ENCODE data around the gene CD300H. TPM values are rescaled to one million over a fixed set of nuclear protein-coding genes. Genes with fewer than 3 reads are reported as not detected.

The CD300H gene
- total RNA-seq, 1 donor from 2014 or later: not detected

- no peak for TF ChIP-seq CTCF (IDR thresholded peaks at IDR 0.05)
- Histone ChIP-seq H3K4me1 (no peaks in the 10 kb centered on the region), H3K27me3 (no peaks in the 10 kb centered on the region), H3K36me3 (no peaks in the 10 kb centered on the region), H3K9me3 (no peaks in the 10 kb centered on the region), H3K4me3 (no peak overlapping the region), H3K27ac (no peak overlapping the region)
- intact Hi-C loops (cut with DNase I): no loop called here
- DNase-seq (ENCODE audit: low spot score in 2 of 2): peak in 1 of 2 donors; percentile 56
Measured at GRCh38 chr17:74524653-74525464, 42.5 kb downstream of the CD300H start.

DNA sequence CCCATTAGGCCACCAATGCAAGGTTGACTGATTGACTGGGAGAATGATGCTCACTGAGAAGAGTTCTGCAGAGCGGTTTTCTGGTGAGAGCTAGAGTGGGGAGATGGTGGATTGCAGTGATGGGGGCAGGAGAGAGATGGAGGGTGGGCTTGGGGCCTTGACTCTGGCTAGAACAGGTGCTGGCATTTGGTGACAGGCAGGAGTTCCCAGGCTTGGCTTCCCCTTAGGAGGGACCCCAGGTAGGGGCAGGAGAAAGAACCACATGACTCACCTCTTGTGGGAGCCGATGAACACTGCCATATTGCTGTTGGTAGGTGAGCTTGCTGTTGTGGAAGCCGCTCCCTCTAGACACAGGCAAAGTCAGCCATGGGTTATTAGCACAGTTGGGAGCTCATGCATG is 44.0 kb downstream of the CD300H start:
- no peaks in the 10 kb centered on the region for H3K27me3 ChIP-seq
- intact Hi-C loops (cut with DNase I): no loop called here
- H3K4me3 ChIP-seq: no peak overlapping the region
- no peaks in the 10 kb centered on the region for H3K36me3 ChIP-seq
- no peak for TF ChIP-seq CTCF (IDR thresholded peaks at IDR 0.05)
- H3K9me3 ChIP-seq: no peaks in the 10 kb centered on the region
- no peaks in the 10 kb centered on the region for H3K4me1 ChIP-seq
- no peak for DNase-seq (ENCODE audit: low spot score in 2 of 2)
- H3K27ac ChIP-seq: no peak overlapping the region

DNA sequence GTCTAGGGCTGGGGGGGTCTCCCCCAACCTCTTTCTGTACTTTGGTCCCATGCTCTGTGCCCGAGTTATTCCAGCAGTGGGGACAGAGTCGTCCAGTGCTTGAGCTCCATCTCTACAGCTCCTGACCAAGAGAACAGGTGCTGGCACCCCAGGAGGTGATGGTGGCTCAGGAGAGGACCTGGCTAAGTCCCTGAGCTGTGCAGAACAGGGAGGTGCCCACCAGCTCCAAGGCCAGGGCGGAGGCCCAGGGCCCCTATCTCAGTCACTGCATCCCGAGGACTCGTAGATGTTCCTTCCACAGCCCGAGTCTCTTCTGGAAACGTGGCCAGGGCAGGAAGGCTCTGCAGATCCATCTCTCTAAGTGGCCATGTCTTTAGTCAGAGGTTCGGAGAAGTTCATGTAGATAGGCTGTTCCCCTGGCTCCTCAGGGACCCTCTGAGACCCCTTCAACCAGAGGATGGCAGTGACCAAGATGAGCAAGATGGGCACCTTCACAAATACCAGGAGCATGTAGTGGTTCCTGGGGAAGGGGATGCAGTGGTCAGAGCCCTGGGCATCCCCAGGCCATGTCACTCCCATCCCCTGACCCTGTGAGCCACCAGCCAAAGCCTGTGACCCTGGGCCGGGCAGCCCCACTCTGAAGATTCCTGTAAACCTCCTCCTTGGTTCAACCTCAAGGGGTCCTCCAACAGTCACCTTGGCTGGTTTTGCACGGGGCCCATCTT is 44.8 kb downstream of the CD300H start:
- Histone ChIP-seq H3K27ac (no peak overlapping the region), H3K36me3 (no peaks in the 10 kb centered on the region), H3K27me3 (no peaks in the 10 kb centered on the region), H3K4me1 (no peaks in the 10 kb centered on the region), H3K9me3 (no peaks in the 10 kb centered on the region), H3K4me3 (no peak overlapping the region)
- DNase-seq (ENCODE audit: low spot score in 2 of 2): no peak
- no peak for TF ChIP-seq CTCF (IDR thresholded peaks at IDR 0.05)
- intact Hi-C loops (cut with DNase I): no loop called here

DNA sequence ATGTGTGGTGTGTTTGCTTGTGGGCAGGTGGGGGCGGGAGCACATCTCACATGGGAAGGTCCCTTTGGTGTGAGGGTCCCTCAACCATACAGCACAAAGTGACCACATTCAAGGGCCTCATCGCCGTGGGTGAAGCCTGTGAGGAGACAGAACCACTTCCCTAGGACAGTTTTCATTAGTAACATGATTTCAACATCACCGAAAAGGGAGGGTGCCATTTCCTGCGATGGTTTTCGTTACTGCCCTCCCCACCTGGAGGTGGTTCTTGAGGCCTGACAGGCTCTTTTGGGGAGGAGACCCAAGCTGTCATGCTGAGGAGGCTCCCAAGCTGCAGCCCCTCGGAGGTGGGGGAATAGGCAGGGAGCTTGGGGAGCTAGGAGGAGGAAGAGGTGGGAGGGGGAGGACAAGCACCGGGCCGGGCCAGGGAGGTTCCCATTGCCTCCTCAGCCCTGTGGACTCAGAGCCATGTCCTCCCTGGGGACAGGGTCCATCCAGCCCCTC is 45.6 kb downstream of the CD300H start:
- no peaks in the 10 kb centered on the region for H3K27me3 ChIP-seq
- no peaks in the 10 kb centered on the region for H3K4me1 ChIP-seq
- H3K36me3 ChIP-seq: no peaks in the 10 kb centered on the region
- H3K27ac ChIP-seq: peak overlapping the region; percentile 48 to 64
- TF ChIP-seq CTCF (IDR thresholded peaks at IDR 0.05): no peak
- H3K4me3 ChIP-seq: no peak overlapping the region
- intact Hi-C loops (cut with DNase I): no loop called here
- no peak for DNase-seq (ENCODE audit: low spot score in 2 of 2)
- no peaks in the 10 kb centered on the region for H3K9me3 ChIP-seq

DNA sequence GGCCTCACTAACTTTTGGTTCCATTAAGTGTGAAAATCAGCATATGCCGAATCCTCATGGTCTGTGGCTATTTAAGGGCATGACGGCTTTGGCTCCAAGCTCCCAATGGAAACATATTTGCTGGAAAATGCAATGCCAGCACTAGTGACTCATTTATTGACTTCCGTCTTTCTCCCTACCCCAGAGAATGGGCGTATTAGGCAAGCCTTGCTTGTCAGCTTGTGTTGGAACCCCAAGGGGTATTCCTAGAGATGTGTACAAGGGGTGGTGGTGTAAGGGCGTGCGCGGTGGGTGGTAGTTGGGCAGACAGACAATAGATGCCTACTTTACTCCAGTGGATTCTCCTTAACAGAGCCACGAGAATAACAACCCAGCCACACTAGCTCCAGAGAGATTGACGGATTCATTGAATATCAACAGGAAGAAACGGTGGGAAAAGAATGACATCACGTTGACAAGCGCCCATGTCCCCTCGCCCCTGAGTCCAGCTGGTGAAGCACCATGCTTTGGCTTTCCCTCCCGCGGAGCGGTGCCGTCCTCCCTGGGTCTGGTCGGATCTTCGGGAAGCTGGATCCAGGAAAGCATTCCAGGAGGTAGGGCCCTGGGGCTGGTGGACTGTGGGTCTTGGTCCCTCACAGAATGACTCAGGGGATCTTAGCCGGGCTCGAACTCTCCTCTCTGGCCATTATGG is 46.4 kb downstream of the CD300H start:
- Histone ChIP-seq H3K4me3 (no peak overlapping the region), H3K9me3 (no peaks in the 10 kb centered on the region), H3K27me3 (no peaks in the 10 kb centered on the region), H3K36me3 (no peaks in the 10 kb centered on the region), H3K27ac (peak overlapping the region; percentile 48 to 64), H3K4me1 (no peaks in the 10 kb centered on the region)
- intact Hi-C loops (cut with DNase I): no loop called here
- DNase-seq (ENCODE audit: low spot score in 2 of 2): no peak
- no peak for TF ChIP-seq CTCF (IDR thresholded peaks at IDR 0.05)

Data from ascending aorta (tissue), 2 donors.